HepG2 (cell line): ENCODE results near the gene ARHGAP33. TPM values are rescaled to one million over a fixed set of nuclear protein-coding genes. Genes with fewer than 3 reads are reported as not detected.

Experiments
- BRF2 ChIP-seq: sonication (generic); formaldehyde crosslinking; IDR thresholded peaks from 2 replicates; pipeline ENCODE4 v1.8.1; 2022; ENCODE audit warnings: mild to moderate bottlenecking, missing genetic modification reagents
- E2F1 ChIP-seq: sonication (generic); formaldehyde crosslinking; IDR thresholded peaks from 2 replicates; pipeline ENCODE4 v1.5.0; 2020; ENCODE audit warnings: missing genetic modification reagents
- ETV5 ChIP-seq: IDR thresholded peaks from 2 replicates; pipeline ENCODE4 v1.6.1; 2018; ENCODE audit warnings: missing biosample characterization, missing genetic modification reagents, inconsistent platforms, borderline replicate concordance
- EZH2 ChIP-seq: conservative IDR thresholded peaks from 2 replicates; pipeline ENCODE4 v1.6.1; 2012; ENCODE audit warnings: mild to moderate bottlenecking, low read depth, low read length, moderate library complexity
- GATA4 ChIP-seq: sonication (generic); IDR thresholded peaks from 2 replicates; pipeline ENCODE4 v1.6.1; 2016; ENCODE audit warnings: antibody characterized with exemption, low read depth, borderline replicate concordance
- KLF15 ChIP-seq: sonication (generic); formaldehyde crosslinking; IDR thresholded peaks from 2 replicates; pipeline ENCODE4 v1.8.1; 2023; ENCODE audit warnings: borderline replicate concordance, mild to moderate bottlenecking, inconsistent platforms, missing genetic modification reagents, mixed read lengths
- NFYB ChIP-seq: sonication (generic); formaldehyde crosslinking; IDR thresholded peaks from 2 replicates; pipeline ENCODE4 v1.4.0; 2020; ENCODE audit warnings: missing genetic modification reagents
- RFXAP ChIP-seq: sonication (generic); formaldehyde crosslinking; IDR thresholded peaks from 2 replicates; pipeline ENCODE4 v1.4.0; 2020; ENCODE audit warnings: missing genetic modification reagents, borderline replicate concordance
- TAF15 ChIP-seq: fragments of 200-400 bp; formaldehyde crosslinking; IDR thresholded peaks from one replicate; pipeline ENCODE4 v1.6.1; 2018; ENCODE audit warnings: mild to moderate bottlenecking, low read depth, low read length; ENCODE audit not compliant: poor library complexity, severe bottlenecking
- TFDP1 ChIP-seq: IDR thresholded peaks from 2 replicates; pipeline ENCODE4 v1.6.1; 2016; ENCODE audit warnings: missing compliant biosample characterization, missing genetic modification reagents, borderline replicate concordance
- ZBTB26 ChIP-seq: IDR thresholded peaks from 2 replicates; pipeline ENCODE4 v1.6.1; 2016; ENCODE audit warnings: missing compliant biosample characterization, missing genetic modification reagents, borderline replicate concordance
- ZBTB4 ChIP-seq: sonication (generic); formaldehyde crosslinking; IDR thresholded peaks from 2 replicates; pipeline ENCODE4 v1.4.0; 2020; ENCODE audit warnings: missing genetic modification reagents, mild to moderate bottlenecking, borderline replicate concordance
- ZNF276 ChIP-seq: sonication (generic); formaldehyde crosslinking; IDR thresholded peaks from 2 replicates; pipeline ENCODE4 v1.4.0; 2020; ENCODE audit warnings: mild to moderate bottlenecking, low read depth, missing genetic modification reagents
- ZNF333 ChIP-seq: sonication (generic); formaldehyde crosslinking; IDR thresholded peaks from 2 replicates; pipeline ENCODE4 v1.4.0; 2020; ENCODE audit warnings: mild to moderate bottlenecking, missing genetic modification reagents, borderline replicate concordance
- ZNF770 ChIP-seq: sonication (generic); formaldehyde crosslinking; IDR thresholded peaks from 2 replicates; pipeline ENCODE4 v1.5.0; 2020; ENCODE audit warnings: mild to moderate bottlenecking, missing genetic modification reagents
- ZNF883 ChIP-seq: sonication (generic); formaldehyde crosslinking; IDR thresholded peaks from 2 replicates; pipeline ENCODE4 v1.5.1; 2020; ENCODE audit warnings: mild to moderate bottlenecking, missing genetic modification reagents; ENCODE audit errors: not compliant biosample characterization
- polyA plus RNA-seq, 8 experiments: library from polyadenylated mRNA; depleted of rRNA in 3 of 8; stranded (reverse) in 7 of 8; unstranded in 1 of 8; fragments of >200 nt; fragmentation: Illumina TruSeq in 4 of 8; extraction: Trizol in 4 of 8; gene quantifications; 2 replicates each; pipeline versions ENCODE4 v1.2.1 to v1.2.3, GENCODE V29; 2011 to 2016; ENCODE audit warnings: low read depth in 4 of 8, missing spikeins in 1 of 8, mixed read lengths in 1 of 8; ENCODE audit not compliant: insufficient read depth in 1 of 8
- total RNA-seq, 5 experiments: library from RNA; depleted of rRNA; stranded (reverse); fragments of >200 nt; fragmentation: Illumina TruSeq; extraction: Trizol; gene quantifications; 2 replicates each; pipeline ENCODE4 v1.2.3, GENCODE V29; 2016; ENCODE audit warnings: low read depth in 1 of 5

The ARHGAP33 gene
- total and polyA plus RNA-seq, 2 of the 13 experiments (the other 11 are each of a cell fraction or from before 2014, with no cell fraction given), result 1.3 to 2.7 TPM

GRCh38 chr19:35797663-35798062, 22.3 kb downstream of the ARHGAP33 start (continued):
- TF ChIP-seq TAF15, result no peak
- TF ChIP-seq ZNF883 (CRISPR knock-in tag), result peak; percentile 52
- TF ChIP-seq ZBTB26 (CRISPR knock-in tag), result 0 out of 2 replicates have a peak, but pooled peaks have one; percentile 47
- no peak for TF ChIP-seq GATA4
- TF ChIP-seq KLF15 (CRISPR knock-in tag), result no peak
- no peak for TF ChIP-seq ZNF770 (CRISPR knock-in tag)
- TF ChIP-seq ZBTB4 (CRISPR knock-in tag), result no peak
- 0 out of 2 replicates have a peak, but pooled peaks have one; percentile 23 for TF ChIP-seq ZNF276 (CRISPR knock-in tag)
- TF ChIP-seq E2F1 (CRISPR knock-in tag), result no peak
- TF ChIP-seq NFYB (CRISPR knock-in tag), result 0 out of 2 replicates have a peak, but pooled peaks have one; percentile 14
- 0 out of 2 replicates have a peak, but pooled peaks have one; percentile 20 for TF ChIP-seq ETV5 (CRISPR knock-in tag)
- TF ChIP-seq BRF2 (CRISPR knock-in tag), result no peak
- TF ChIP-seq ZNF333, result no peak
- peak; percentile 87; the same call in 1 of the 2 replicates for TF ChIP-seq TFDP1 (CRISPR knock-in tag)
- TF ChIP-seq EZH2, result no peak
- 0 out of 2 replicates have a peak, but pooled peaks have one; percentile 35 for TF ChIP-seq RFXAP (CRISPR knock-in tag)
